Thyroid gland (tissue), 4 donors: ENCODE results near the gene LAPTM4A. TPM values are rescaled to one million over a fixed set of nuclear protein-coding genes. Genes with fewer than 3 reads are reported as not detected.
"Not testable (repeated sequence)": the region's sequence is repeated elsewhere in the genome, so short reads cannot be mapped to it uniquely, and the experiment has no call there.

ENCODE experiments used
- DNase-seq, 2 donors: peaks; one replicate each; pipeline ENCODE4 v3.0.0-alpha.2; 2019
- H3K27ac ChIP-seq, 3 donors: fragments of 200-600 bp; sonication (generic); 1 replicate in 2 of 3; 2 replicates in 1 of 3; pipeline ENCODE4 v1.5.1; 2016 to 2019; ENCODE audit warnings: mild to moderate bottlenecking in 1 of 3, moderate library complexity in 1 of 3
- H3K27me3 ChIP-seq: fragments of 200-600 bp; sonication (generic); one replicate; pipeline ENCODE4 v1.5.1; 2019
- H3K36me3 ChIP-seq, 2 donors: fragments of 200-600 bp; sonication (generic); one replicate each; pipeline ENCODE4 v1.5.1; 2016 to 2019
- H3K4me1 ChIP-seq, 2 donors: fragments of 200-600 bp; sonication (generic); one replicate each; pipeline ENCODE4 v1.5.1; 2017 to 2019
- H3K4me3 ChIP-seq, 3 donors: fragments of 200-600 bp; sonication (generic); replicated peaks in 1 of 3; 1 replicate in 2 of 3; 2 replicates in 1 of 3; pipeline ENCODE4 v1.5.1; 2016; ENCODE audit warnings: mild to moderate bottlenecking in 1 of 3
- H3K9me3 ChIP-seq: fragments of 200-600 bp; sonication (generic); one replicate; pipeline ENCODE4 v1.5.1; 2017
- CTCF ChIP-seq, 6 experiments: fragments of 200-600 bp in 3 of 6; fragments of 450-650 bp in 3 of 6; sonication (generic) in 3 of 6; IDR thresholded peaks; one replicate each; pipeline ENCODE4 v1.5.1; 2016 to 2019; ENCODE audit warnings: antibody characterized with exemption in 6 of 6, mild to moderate bottlenecking in 2 of 6, inconsistent platforms in 1 of 6, moderate library complexity in 1 of 6
- POLR2A ChIP-seq, 2 donors: fragments of 450-650 bp; IDR thresholded peaks; one replicate each; pipeline ENCODE4 v1.6.1; 2017; ENCODE audit warnings: antibody characterized with exemption in 2 of 2, mild to moderate bottlenecking in 2 of 2, moderate library complexity in 1 of 2
- WGBS, 2 donors: methylation state at CpG; one replicate each; pipeline ENCODE4 v1.1.5; 2017; 5-methylcytosine and 5-hydroxymethylcytosine counted together
- intact Hi-C: fragments of 100-400 bp; cut with DNase I; formaldehyde crosslinking; loops from one replicate; pipeline ENCODE4 v1.15.1; 2023
- total RNA-seq, 4 donors: library from RNA; depleted of rRNA; stranded (reverse); fragments of >200 nt; gene quantifications; one replicate each; pipeline ENCODE4 v1.2.3, GENCODE V29; 2016

Gene LAPTM4A
- total RNA-seq, 4 donors from 2014 or later, result 159 to 300 (median 187) TPM

GRCh38 chr2:20092226-20092900 is 40.9 kb upstream of the LAPTM4A start:
- intact Hi-C loops, result no loop called here

GRCh38 chr2:20091305-20091991 is 40.0 kb upstream of the LAPTM4A start:
- Histone ChIP-seq H3K4me3 (no peak overlapping the region), H3K27me3 (no peaks in the 10 kb centered on the region), H3K27ac (no peak overlapping the region), H3K9me3 (no peaks in the 10 kb centered on the region), H3K4me1 (peaks cover 0 to 13% of the 10 kb centered on the region in 2 donors), H3K36me3 (no peaks in the 10 kb centered on the region)
- WGBS, 2 donors, result 68% methylated on average over 11 of the region's 11 CpGs
- TF ChIP-seq POLR2A (IDR thresholded peaks at IDR 0.05) (no peak), CTCF (IDR thresholded peaks at IDR 0.05) (no peak)
- peak in 1 of 2 donors; percentile 20 for DNase-seq
- intact Hi-C loops, result no loop called here

More at GRCh38 chr2:20092226-20092900, 40.9 kb upstream of the LAPTM4A start:
- H3K9me3 ChIP-seq, result no peaks in the 10 kb centered on the region
- H3K4me1 ChIP-seq, result peaks cover 0 to 13% of the 10 kb centered on the region in 2 donors
- 88 to 94% methylated on average over 8 to 13 of the region's 15 CpGs for WGBS, 2 donors
- DNase-seq, result no peak
- H3K36me3 ChIP-seq, result no peaks in the 10 kb centered on the region
- no peak overlapping the region for H3K4me3 ChIP-seq
- TF ChIP-seq CTCF (IDR thresholded peaks at IDR 0.05) (no peak), POLR2A (IDR thresholded peaks at IDR 0.05) (no peak)
- no peak overlapping the region for H3K27ac ChIP-seq
- H3K27me3 ChIP-seq, result no peaks in the 10 kb centered on the region

- Histone ChIP-seq H3K9me3 (no peaks in the 10 kb centered on the region), H3K27ac (no peak overlapping the region), H3K4me3 (no peak overlapping the region), H3K36me3 (no peaks in the 10 kb centered on the region), H3K27me3 (no peaks in the 10 kb centered on the region), H3K4me1 (peaks cover 0 to 13% of the 10 kb centered on the region in 2 donors)
- DNase-seq, result no peak
- intact Hi-C loops, result no loop called here
- 88 to 93% methylated on average over 9 of the region's 9 CpGs for WGBS, 2 donors
- no peak for TF ChIP-seq POLR2A (IDR thresholded peaks at IDR 0.05)
- no peak for TF ChIP-seq CTCF (IDR thresholded peaks at IDR 0.05)
Observed at GRCh38 chr2:20089715-20090464, 38.5 kb upstream of the LAPTM4A start.

GRCh38 chr2:20085909-20086308 is 34.5 kb upstream of the LAPTM4A start:
- WGBS, 2 donors, result 81 to 83% methylated on average over 4 of the region's 4 CpGs
- H3K27me3 ChIP-seq, H3K27ac ChIP-seq, H3K9me3 ChIP-seq, DNase-seq, intact Hi-C loops, H3K36me3 ChIP-seq, H3K4me3 ChIP-seq, H3K4me1 ChIP-seq: not testable (repeated sequence)

- H3K36me3 ChIP-seq, H3K27me3 ChIP-seq, H3K4me3 ChIP-seq, intact Hi-C loops, H3K27ac ChIP-seq, H3K4me1 ChIP-seq, H3K9me3 ChIP-seq, DNase-seq: not testable (repeated sequence)
- 97 to 99% methylated on average over 8 of the region's 8 CpGs for WGBS, 2 donors
Observed at GRCh38 chr2:20082812-20083211, 31.4 kb upstream of the LAPTM4A start.
